ENCODE measurements around the gene IL2RA. TPM values are rescaled to one million over a fixed set of nuclear protein-coding genes. Genes with fewer than 3 reads are reported as not detected.

Gene IL2RA
- total and polyA plus RNA-seq, 9 of the 15 experiments (the other 6 are each of a cell fraction or from before 2014, with no cell fraction given) = 0.95 TPM; not detected in 8

DNA sequence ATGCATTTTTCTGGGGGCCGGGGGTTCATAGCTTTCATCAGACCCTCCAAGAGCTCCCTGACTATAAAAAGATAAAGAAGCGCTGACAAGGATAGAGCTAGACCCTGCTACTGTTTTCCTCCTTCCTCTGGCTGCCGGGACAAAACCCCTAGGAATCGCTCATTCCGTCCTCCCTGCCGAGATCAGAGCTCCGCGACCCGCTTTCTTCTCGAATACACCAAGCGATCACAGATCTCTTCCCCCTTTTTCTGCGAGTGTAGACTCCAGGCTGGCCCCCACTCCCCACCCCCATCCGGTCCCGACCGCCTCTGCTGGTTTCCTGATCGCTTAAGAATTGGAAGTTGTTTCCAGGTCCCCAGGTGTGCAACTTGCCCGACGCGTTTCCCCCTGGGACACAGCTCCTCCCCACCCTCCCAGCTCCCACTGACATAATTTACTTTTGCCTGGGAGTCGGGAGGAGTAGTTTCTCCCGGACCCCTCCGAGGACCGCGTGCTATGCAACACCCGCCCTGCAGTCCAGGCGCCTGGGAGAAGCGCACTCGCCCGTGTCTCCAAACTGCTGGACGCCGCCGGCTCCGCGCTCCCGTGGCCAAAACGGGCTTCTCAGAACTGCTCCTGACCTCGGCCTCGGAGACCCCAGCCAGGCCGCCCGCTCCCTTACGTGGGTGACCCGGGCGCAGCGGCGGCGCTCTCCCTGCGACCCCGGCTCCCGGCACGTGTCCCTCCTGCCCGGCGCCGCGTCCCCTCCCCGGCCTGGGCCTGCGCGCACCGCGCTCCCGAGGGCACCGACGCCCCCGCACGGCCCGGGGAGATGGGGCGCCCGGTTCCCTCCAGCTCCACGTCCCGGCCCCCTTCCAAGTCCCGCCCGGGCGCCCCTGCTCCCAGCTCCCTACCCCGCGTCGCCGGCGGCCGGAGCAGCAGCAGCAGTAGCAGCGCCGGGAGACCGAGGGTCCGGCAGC, 85.4 kb downstream of the IL2RA start:
- peak overlapping the region; percentile 98 for H2AFZ ChIP-seq (ENCODE audit: low read depth, low read length)
- ChIA-PET CTCF (ENCODE audit: low intra/inter-chr PET ratio) (interaction anchor here (0.8 kb wide), 1 partner anchor 111 kb away, joined by 4 read pairs; no protein-coding TSS in a partner anchor), POLR2A (interaction anchor here (0.6 to 1.2 kb wide), 5 partner anchors 11 to 155 kb away, joined by 3 to 6 read pairs (median 4); no protein-coding TSS in a partner anchor)
- no peaks in the 10 kb centered on the region for H3K27me3 ChIP-seq (ENCODE audit: control insufficient read depth in 2 of 2, insufficient read depth in 2 of 2, low read length in 2 of 2)
- H3K9ac ChIP-seq (ENCODE audit: insufficient read depth in 1 of 2, low read depth in 2 of 2, low read length in 2 of 2) = peak overlapping the region; percentile 80 to 98
- FAIRE-seq (peak; percentile 35), DNase-seq (ENCODE audit: extremely low read depth in 1 of 4, low spot score in 3 of 4) (peak; percentile 63 to 82 (median 72)), ATAC-seq (peak; percentile 65)
- H3K9me1 ChIP-seq (ENCODE audit: control insufficient read depth, insufficient read depth, low read length) = no peaks in the 10 kb centered on the region
- intact Hi-C loops (cut with micrococcal nuclease) = no loop called here
- H3K4me1 ChIP-seq (replicated peaks in 1 of 2; ENCODE audit: control insufficient read depth in 2 of 2, insufficient read depth in 2 of 2, low read length in 2 of 2) = peaks cover 21 to 29% of the 10 kb centered on the region in 2 experiments
- H3K4me3 ChIP-seq = peak overlapping the region; percentile 82
- peaks cover 45% of the 10 kb centered on the region for H3K79me2 ChIP-seq (ENCODE audit: control insufficient read depth, insufficient read depth, low read length)
- H3K9me3 ChIP-seq (replicated peaks; ENCODE audit: control insufficient read depth, insufficient read depth, low read depth, low read length) = no peaks in the 10 kb centered on the region
- peak overlapping the region; percentile 91 for H3K4me2 ChIP-seq (ENCODE audit: insufficient read depth, low read length)
- peak overlapping the region; percentile 89 for H3K27ac ChIP-seq (ENCODE audit: extremely low read depth, low read depth, low read length)
- H4K20me1 ChIP-seq (replicated peaks; ENCODE audit: control insufficient read depth, insufficient read depth, low read length) = no peaks in the 10 kb centered on the region
- in situ Hi-C loops (cut with MboI) = no loop called here
- BruUV-seq (replicated peaks) = TSS peak; percentile 38
- H3K36me3 ChIP-seq (ENCODE audit: control insufficient read depth, insufficient read depth, low read length) = no peaks in the 10 kb centered on the region
- WGBS (ENCODE audit: insufficient coverage, low coverage, missing lambda C conversion rate) = 3% methylated on average over 28 of the region's 82 CpGs
- no peak for TF ChIP-seq ZBTB1 (CRISPR knock-in tag; IDR thresholded peaks at IDR 0.05; ENCODE audit: borderline replicate concordance, low read depth)
- no peak for TF ChIP-seq COPS2 (conservative IDR thresholded peaks at IDR 0.05)
- TF ChIP-seq MTA3 (IDR thresholded peaks at IDR 0.05; ENCODE audit: borderline replicate concordance) = no peak
- peak; percentile 71 for TF ChIP-seq L3MBTL2 (IDR thresholded peaks at IDR 0.05)
- TF ChIP-seq RNF2 (IDR thresholded peaks at IDR 0.05) = no peak
- TF ChIP-seq SAP30 (IDR thresholded peaks at IDR 0.05; ENCODE audit: borderline replicate concordance, insufficient read depth, low read depth, low read length, poor library complexity, severe bottlenecking) = peak; percentile 8
- TF ChIP-seq, protein P1, sequence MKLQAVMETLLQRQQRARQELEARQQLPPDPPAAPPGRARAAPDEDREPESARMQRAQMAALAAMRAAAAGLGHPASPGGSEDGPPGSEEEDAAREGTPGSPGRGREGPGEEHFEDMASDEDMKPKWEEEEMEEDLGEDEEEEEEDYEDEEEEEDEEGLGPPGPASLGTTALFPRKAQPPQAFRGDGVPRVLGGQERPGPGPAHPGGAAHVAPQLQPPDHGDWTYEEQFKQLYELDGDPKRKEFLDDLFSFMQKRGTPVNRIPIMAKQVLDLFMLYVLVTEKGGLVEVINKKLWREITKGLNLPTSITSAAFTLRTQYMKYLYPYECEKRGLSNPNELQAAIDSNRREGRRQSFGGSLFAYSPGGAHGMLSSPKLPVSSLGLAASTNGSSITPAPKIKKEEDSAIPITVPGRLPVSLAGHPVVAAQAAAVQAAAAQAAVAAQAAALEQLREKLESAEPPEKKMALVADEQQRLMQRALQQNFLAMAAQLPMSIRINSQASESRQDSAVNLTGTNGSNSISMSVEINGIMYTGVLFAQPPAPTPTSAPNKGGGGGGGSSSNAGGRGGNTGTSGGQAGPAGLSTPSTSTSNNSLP (IDR thresholded peaks at IDR 0.05; ENCODE audit: borderline replicate concordance, low read depth, low read length) = no peak
- no peak for TF ChIP-seq SMARCA5 (IDR thresholded peaks at IDR 0.05)
- TF ChIP-seq EWSR1 (IDR thresholded peaks at IDR 0.05; ENCODE audit: borderline replicate concordance, low read depth, partially characterized antibody) = no peak
- TF ChIP-seq, protein P2, sequence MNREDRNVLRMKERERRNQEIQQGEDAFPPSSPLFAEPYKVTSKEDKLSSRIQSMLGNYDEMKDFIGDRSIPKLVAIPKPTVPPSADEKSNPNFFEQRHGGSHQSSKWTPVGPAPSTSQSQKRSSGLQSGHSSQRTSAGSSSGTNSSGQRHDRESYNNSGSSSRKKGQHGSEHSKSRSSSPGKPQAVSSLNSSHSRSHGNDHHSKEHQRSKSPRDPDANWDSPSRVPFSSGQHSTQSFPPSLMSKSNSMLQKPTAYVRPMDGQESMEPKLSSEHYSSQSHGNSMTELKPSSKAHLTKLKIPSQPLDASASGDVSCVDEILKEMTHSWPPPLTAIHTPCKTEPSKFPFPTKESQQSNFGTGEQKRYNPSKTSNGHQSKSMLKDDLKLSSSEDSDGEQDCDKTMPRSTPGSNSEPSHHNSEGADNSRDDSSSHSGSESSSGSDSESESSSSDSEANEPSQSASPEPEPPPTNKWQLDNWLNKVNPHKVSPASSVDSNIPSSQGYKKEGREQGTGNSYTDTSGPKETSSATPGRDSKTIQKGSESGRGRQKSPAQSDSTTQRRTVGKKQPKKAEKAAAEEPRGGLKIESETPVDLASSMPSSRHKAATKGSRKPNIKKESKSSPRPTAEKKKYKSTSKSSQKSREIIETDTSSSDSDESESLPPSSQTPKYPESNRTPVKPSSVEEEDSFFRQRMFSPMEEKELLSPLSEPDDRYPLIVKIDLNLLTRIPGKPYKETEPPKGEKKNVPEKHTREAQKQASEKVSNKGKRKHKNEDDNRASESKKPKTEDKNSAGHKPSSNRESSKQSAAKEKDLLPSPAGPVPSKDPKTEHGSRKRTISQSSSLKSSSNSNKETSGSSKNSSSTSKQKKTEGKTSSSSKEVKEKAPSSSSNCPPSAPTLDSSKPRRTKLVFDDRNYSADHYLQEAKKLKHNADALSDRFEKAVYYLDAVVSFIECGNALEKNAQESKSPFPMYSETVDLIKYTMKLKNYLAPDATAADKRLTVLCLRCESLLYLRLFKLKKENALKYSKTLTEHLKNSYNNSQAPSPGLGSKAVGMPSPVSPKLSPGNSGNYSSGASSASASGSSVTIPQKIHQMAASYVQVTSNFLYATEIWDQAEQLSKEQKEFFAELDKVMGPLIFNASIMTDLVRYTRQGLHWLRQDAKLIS (CRISPR knock-in tag; IDR thresholded peaks at IDR 0.05) = no peak
- 0 out of 2 replicates have a peak, but pooled peaks have one; percentile 8 for TF ChIP-seq GATA2 (CRISPR knock-in tag; IDR thresholded peaks at IDR 0.05)
- TF ChIP-seq NCOA4 (IDR thresholded peaks at IDR 0.05; ENCODE audit: partially characterized antibody) = no peak
- TF ChIP-seq, protein P3, sequence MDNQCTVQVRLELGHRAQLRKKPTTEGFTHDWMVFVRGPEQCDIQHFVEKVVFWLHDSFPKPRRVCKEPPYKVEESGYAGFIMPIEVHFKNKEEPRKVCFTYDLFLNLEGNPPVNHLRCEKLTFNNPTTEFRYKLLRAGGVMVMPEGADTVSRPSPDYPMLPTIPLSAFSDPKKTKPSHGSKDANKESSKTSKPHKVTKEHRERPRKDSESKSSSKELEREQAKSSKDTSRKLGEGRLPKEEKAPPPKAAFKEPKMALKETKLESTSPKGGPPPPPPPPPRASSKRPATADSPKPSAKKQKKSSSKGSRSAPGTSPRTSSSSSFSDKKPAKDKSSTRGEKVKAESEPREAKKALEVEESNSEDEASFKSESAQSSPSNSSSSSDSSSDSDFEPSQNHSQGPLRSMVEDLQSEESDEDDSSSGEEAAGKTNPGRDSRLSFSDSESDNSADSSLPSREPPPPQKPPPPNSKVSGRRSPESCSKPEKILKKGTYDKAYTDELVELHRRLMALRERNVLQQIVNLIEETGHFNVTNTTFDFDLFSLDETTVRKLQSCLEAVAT (IDR thresholded peaks at IDR 0.05) = 0 out of 4 replicates have a peak, but pooled peaks of 1 of the 2 experiments have one; percentile 29
